Stimulated activated memory B cell treated with anti-CD40 and anti-IgM and Interleukin-4, amounts not matched to agents 10 μg/mL and 1 μg/mL and 100 μg/mL, for 72 hours (primary cell): ENCODE data around the gene MOB2.

Experiments
- ATAC-seq: fragments of 150-1000 bp; cut with Tn5 transposase; 2 replicates; pipeline ENCODE4 v1.10.0; 2021
- H3K27ac Mint-ChIP-seq: one replicate; pipeline ENCODE4 v1.8.0; 2022; ENCODE audit warnings: mild to moderate bottlenecking, mixed read lengths
- H3K27me3 Mint-ChIP-seq: one replicate; pipeline ENCODE4 v1.8.0; 2022; ENCODE audit warnings: mixed read lengths
- H3K36me3 Mint-ChIP-seq: one replicate; pipeline ENCODE4 v1.8.0; 2022; ENCODE audit warnings: mixed read lengths
- H3K4me1 Mint-ChIP-seq: one replicate; pipeline ENCODE4 v1.8.0; 2022; ENCODE audit warnings: mixed read lengths
- H3K4me3 Mint-ChIP-seq: one replicate; pipeline ENCODE4 v1.8.0; 2022; ENCODE audit warnings: mild to moderate bottlenecking, moderate library complexity, mixed read lengths
- H3K9me3 Mint-ChIP-seq: one replicate; pipeline ENCODE4 v1.8.0; 2022; ENCODE audit warnings: mixed read lengths

Gene MOB2

DNA sequence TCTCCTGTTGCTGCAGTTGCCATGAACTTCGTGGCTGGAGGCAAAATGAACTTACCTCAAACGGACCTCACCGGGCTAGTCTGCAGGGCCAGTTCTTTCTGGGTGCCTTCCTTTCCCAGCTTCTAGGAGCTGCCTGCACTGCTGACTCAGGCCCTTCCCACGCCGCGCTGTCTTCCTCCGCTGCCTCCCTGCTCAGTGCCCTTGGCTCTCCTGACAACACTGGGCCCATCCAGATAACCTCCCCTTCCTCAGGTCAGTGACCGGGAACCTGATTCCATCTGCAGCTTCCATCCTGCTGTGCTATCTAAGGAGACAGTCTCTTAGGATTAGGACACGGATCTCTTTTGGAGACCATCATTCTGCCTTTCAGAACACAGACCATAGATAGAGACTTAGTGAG lies 19.3 kb downstream of the MOB2 start:
- Mint-ChIP-seq H3K36me3 (peaks cover 36% of the 10 kb centered on the region), H3K4me3 (no peak overlapping the region), H3K4me1 (no peaks in the 10 kb centered on the region), H3K27ac (no peak overlapping the region), H3K27me3 (no peaks in the 10 kb centered on the region), H3K9me3 (no peaks in the 10 kb centered on the region)
- ATAC-seq: no peak

- H3K36me3 Mint-ChIP-seq: peaks cover 35% of the 10 kb centered on the region
- no peaks in the 10 kb centered on the region for H3K27me3 Mint-ChIP-seq
- no peak overlapping the region for H3K27ac Mint-ChIP-seq
- ATAC-seq: no peak
- no peak overlapping the region for H3K4me3 Mint-ChIP-seq
- H3K9me3 Mint-ChIP-seq: no peaks in the 10 kb centered on the region
- H3K4me1 Mint-ChIP-seq: no peaks in the 10 kb centered on the region
Observed at GRCh38 chr11:1466784-1467183, 19.8 kb downstream of the MOB2 start.

DNA sequence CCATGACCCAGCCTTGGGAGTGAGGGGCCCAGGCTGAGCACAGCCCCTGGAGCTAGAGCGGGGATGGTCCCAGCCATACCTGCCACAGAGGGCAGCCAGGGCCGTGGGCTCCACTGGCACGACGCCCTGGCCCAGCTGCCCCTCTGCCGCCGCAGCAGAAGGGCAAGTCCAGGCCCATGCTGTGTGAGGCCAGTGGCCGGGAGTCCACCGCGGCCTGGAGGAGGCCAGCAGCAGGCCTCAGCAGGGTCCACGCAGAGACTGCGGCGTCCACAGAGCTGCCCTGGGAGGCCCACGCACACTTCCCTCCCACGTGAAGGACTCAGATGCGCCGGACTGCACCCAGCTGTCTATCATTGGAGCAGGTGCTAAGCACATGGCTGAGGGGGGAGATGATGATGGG lies 23.5 kb downstream of the MOB2 start:
- Mint-ChIP-seq H3K27ac (no peak overlapping the region), H3K9me3 (no peaks in the 10 kb centered on the region), H3K4me3 (no peak overlapping the region), H3K36me3 (peaks cover 22% of the 10 kb centered on the region), H3K27me3 (no peaks in the 10 kb centered on the region), H3K4me1 (no peaks in the 10 kb centered on the region)
- no peak for ATAC-seq

DNA sequence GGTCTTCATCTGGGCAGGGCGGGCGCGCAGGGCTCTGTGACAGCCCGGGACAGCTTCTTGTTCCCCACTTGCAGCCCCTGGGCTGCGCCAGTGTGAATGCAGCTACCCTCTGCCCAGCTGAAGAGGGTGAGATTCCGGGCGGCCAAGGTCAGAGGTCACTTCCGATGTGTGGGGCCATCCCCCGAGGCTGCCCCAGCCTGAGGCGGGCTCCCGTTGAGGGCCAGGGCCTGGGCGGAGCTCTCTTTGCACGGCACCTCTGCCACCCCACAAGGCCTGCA lies 23.9 kb downstream of the MOB2 start:
- no peaks in the 10 kb centered on the region for H3K9me3 Mint-ChIP-seq
- no peak overlapping the region for H3K27ac Mint-ChIP-seq
- H3K27me3 Mint-ChIP-seq: no peaks in the 10 kb centered on the region
- no peaks in the 10 kb centered on the region for H3K4me1 Mint-ChIP-seq
- ATAC-seq: no peak
- peaks cover 22% of the 10 kb centered on the region for H3K36me3 Mint-ChIP-seq
- H3K4me3 Mint-ChIP-seq: no peak overlapping the region

DNA sequence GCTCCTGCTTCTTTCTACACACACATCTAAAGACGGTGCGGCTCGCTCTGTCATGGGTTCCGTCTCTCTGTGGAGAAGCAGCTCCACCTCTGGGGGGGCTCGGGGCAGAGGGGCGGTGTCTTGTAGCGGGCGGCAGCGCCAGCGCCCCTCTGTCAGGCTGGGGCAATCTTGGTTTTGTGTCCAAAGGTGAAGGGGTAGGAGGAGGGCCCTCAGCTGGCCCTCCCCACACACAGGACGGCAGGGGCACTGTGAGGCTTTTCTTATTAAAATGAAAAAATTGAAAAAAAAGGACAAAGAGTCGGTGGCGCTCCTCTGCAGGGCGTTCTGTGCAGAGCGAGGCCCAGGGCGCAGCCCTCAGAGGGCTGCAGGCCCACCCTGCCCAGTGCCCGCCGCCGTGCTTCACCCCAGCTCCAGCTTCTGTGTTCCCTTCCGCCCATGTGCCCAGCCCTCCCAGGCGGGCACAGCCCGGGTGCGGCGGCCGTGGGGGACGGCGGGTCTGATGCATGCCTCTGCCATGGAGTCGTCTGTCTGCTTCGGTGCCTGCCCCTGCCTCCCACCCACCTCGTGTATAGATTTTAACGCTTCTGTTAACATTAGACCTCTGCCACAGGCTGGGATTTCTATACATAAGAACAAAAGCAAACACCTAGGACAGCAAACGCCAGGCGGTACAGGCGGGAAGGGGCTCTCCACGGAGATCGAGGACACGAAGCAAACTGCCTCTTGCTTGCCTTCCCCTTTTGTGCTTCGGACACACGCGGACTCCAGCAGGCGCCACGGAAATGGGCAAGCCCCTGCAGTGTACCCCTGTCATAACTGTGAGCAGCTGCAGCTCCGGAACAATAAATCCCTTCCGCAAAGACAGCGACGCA lies 24.5 kb downstream of the MOB2 start:
- H3K9me3 Mint-ChIP-seq: no peaks in the 10 kb centered on the region
- no peaks in the 10 kb centered on the region for H3K27me3 Mint-ChIP-seq
- H3K27ac Mint-ChIP-seq: no peak overlapping the region
- no peak overlapping the region for H3K4me3 Mint-ChIP-seq
- peaks cover 17% of the 10 kb centered on the region for H3K36me3 Mint-ChIP-seq
- H3K4me1 Mint-ChIP-seq: no peaks in the 10 kb centered on the region
- ATAC-seq: no peak

GRCh38 chr11:1460986-1461825 lies 25.4 kb downstream of the MOB2 start:
- no peak overlapping the region for H3K4me3 Mint-ChIP-seq
- no peaks in the 10 kb centered on the region for H3K4me1 Mint-ChIP-seq
- H3K27ac Mint-ChIP-seq: no peak overlapping the region
- H3K27me3 Mint-ChIP-seq: no peaks in the 10 kb centered on the region
- no peaks in the 10 kb centered on the region for H3K9me3 Mint-ChIP-seq
- H3K36me3 Mint-ChIP-seq: peaks cover 12% of the 10 kb centered on the region
- no peak for ATAC-seq

GRCh38 chr11:1460396-1460985 lies 26.1 kb downstream of the MOB2 start:
- no peaks in the 10 kb centered on the region for H3K4me1 Mint-ChIP-seq
- no peak for ATAC-seq

DNA sequence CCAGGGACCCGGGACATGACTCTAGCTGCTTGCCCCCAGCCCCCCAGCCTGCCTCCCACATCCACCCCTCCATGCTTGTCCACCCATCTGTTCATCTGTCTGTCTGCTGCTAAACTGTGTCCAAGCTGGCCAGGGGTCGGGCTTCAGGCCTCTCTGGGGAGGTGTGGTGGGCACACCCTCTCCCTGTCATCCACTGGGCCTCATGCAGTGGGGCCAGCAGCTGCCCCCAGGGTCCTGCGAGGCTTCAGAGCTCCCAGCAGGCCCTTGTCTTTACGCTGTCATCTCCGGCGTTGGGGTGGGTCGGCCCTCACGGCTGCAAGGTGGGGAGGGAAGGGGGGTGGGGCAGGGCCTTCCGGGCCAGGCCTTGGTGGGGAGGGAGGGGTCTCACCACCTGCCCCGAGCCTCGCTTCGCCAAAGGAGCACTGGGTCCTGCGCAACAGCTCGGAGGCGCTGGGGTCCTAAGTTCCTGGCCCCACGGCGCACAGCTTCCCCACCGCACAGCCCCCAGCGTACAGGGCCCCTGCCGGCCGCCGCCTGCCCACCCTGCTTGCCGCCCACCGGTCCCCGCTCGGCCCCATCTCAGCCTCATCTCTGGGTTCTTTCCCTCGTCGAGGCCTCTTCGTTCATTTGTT lies 26.7 kb downstream of the MOB2 start:
- Mint-ChIP-seq H3K4me3 (no peak overlapping the region), H3K9me3 (no peaks in the 10 kb centered on the region), H3K4me1 (no peaks in the 10 kb centered on the region), H3K36me3 (no peaks in the 10 kb centered on the region), H3K27ac (no peak overlapping the region), H3K27me3 (no peaks in the 10 kb centered on the region)
- no peak for ATAC-seq

More at GRCh38 chr11:1460396-1460985, 26.1 kb downstream of the MOB2 start:
- no peaks in the 10 kb centered on the region for H3K27me3 Mint-ChIP-seq
- no peak overlapping the region for H3K4me3 Mint-ChIP-seq
- no peak overlapping the region for H3K27ac Mint-ChIP-seq
- H3K36me3 Mint-ChIP-seq: peaks cover 5% of the 10 kb centered on the region
- H3K9me3 Mint-ChIP-seq: no peaks in the 10 kb centered on the region

- no peaks in the 10 kb centered on the region for H3K27me3 Mint-ChIP-seq
- H3K4me1 Mint-ChIP-seq: no peaks in the 10 kb centered on the region
- H3K27ac Mint-ChIP-seq: no peak overlapping the region
- no peaks in the 10 kb centered on the region for H3K36me3 Mint-ChIP-seq
- no peak overlapping the region for H3K4me3 Mint-ChIP-seq
- no peak for ATAC-seq
- no peaks in the 10 kb centered on the region for H3K9me3 Mint-ChIP-seq
Observed at GRCh38 chr11:1459219-1459575, 27.4 kb downstream of the MOB2 start.

GRCh38 chr11:1458340-1459218 lies 28.0 kb downstream of the MOB2 start:
- Mint-ChIP-seq H3K27ac (no peak overlapping the region), H3K4me3 (no peak overlapping the region), H3K36me3 (no peaks in the 10 kb centered on the region), H3K9me3 (no peaks in the 10 kb centered on the region), H3K27me3 (no peaks in the 10 kb centered on the region), H3K4me1 (peaks cover 6% of the 10 kb centered on the region)
- no peak for ATAC-seq

DNA sequence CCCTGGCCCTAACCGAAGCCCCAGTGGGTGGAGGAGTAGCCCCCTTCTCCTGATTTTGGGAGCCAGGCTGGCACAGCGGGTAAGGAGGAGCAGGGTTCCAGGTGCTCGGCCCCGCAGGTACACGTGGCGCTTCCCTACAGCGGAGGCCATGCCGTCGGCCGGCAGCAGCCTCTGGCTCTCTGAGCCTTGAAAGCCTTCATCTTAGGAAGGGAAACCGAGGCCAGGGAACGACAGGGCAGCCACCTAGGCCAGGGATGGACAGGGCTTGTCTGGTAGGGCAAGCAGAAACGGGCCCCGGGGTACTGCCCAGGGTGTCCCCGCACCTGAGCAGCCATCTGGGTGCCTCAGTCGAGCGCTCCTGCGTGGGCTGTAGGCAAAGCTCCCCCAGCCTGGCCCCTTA lies 28.7 kb downstream of the MOB2 start:
- no peaks in the 10 kb centered on the region for H3K36me3 Mint-ChIP-seq
- no peak overlapping the region for H3K27ac Mint-ChIP-seq
- no peak for ATAC-seq
- H3K4me1 Mint-ChIP-seq: peaks cover 12% of the 10 kb centered on the region
- H3K9me3 Mint-ChIP-seq: no peaks in the 10 kb centered on the region
- no peaks in the 10 kb centered on the region for H3K27me3 Mint-ChIP-seq
- H3K4me3 Mint-ChIP-seq: no peak overlapping the region

- no peaks in the 10 kb centered on the region for H3K36me3 Mint-ChIP-seq
- no peak overlapping the region for H3K4me3 Mint-ChIP-seq
- H3K27ac Mint-ChIP-seq: no peak overlapping the region
- no peaks in the 10 kb centered on the region for H3K9me3 Mint-ChIP-seq
- no peaks in the 10 kb centered on the region for H3K27me3 Mint-ChIP-seq
- no peak for ATAC-seq
- H3K4me1 Mint-ChIP-seq: peaks cover 12% of the 10 kb centered on the region
Observed at GRCh38 chr11:1457326-1457680, 29.3 kb downstream of the MOB2 start.

DNA sequence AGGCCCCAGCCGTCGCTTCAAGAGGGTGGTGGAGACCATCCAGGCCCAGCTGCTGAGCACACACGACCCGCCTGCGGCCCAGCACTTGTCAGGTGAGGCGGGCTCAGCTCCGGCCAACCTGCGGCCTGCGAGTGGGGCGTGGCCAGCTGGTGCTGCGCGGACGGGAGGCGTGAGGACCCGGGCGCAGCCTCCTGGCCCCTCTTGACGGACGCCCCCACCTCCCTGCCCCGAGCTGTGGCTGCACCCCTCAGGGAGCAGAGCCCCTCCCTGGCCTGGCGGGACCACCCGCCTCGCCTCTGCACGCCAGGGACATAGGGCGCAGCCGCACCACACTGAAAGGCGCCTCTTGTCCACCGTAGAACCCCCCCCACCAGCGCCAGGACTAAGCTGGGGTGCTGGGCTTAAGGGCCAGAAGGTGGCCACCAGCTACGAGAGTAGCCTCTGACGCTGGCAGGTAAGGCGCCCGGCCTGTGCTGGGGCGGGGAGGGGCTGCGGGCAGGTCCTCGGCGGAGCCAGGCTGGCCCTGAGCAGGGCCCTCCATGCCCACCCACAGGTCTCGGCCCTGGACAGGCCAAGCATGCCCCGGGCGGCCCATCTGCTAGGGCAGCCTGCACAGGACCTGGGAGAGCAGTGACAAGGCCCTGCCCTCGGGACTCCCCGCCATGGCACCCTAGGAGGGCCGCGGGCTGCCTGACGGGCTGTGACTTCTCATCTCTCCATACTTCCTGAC lies 29.8 kb downstream of the MOB2 start:
- no peaks in the 10 kb centered on the region for H3K36me3 Mint-ChIP-seq
- no peak overlapping the region for H3K27ac Mint-ChIP-seq
- H3K4me3 Mint-ChIP-seq: no peak overlapping the region
- H3K9me3 Mint-ChIP-seq: no peaks in the 10 kb centered on the region
- no peaks in the 10 kb centered on the region for H3K27me3 Mint-ChIP-seq
- peaks cover 12% of the 10 kb centered on the region for H3K4me1 Mint-ChIP-seq
- no peak for ATAC-seq

- H3K4me1 Mint-ChIP-seq: peaks cover 12% of the 10 kb centered on the region
- H3K4me3 Mint-ChIP-seq: no peak overlapping the region
- no peaks in the 10 kb centered on the region for H3K27me3 Mint-ChIP-seq
- no peak for ATAC-seq
- H3K9me3 Mint-ChIP-seq: no peaks in the 10 kb centered on the region
- H3K27ac Mint-ChIP-seq: no peak overlapping the region
- H3K36me3 Mint-ChIP-seq: no peaks in the 10 kb centered on the region
Observed at GRCh38 chr11:1456176-1456575, 30.4 kb downstream of the MOB2 start.
